C4-2B (cell line): ENCODE measurements around the gene KCNJ12.

Source experiments
- CTCF ChIP-seq: fragments of 450-650 bp; conservative IDR thresholded peaks from 2 replicates; pipeline ENCODE4 v1.5.1; 2017; ENCODE audit warnings: mild to moderate bottlenecking
- ZFX ChIP-seq: fragments of 450-650 bp; IDR thresholded peaks from 2 replicates; pipeline ENCODE4 v1.6.1; 2017

GRCh38 chr17:21330436-21331160 is 45.6 kb upstream of the KCNJ12 start:
- TF ChIP-seq CTCF (no peak), ZFX (no peak)
